ENCODE results near the gene COPS7B. TPM values are rescaled to one million over a fixed set of nuclear protein-coding genes. Genes with fewer than 3 reads are reported as not detected.

Gene COPS7B
- total RNA-seq, 1 experiment from 2014 or later: 43.5 TPM

DNA sequence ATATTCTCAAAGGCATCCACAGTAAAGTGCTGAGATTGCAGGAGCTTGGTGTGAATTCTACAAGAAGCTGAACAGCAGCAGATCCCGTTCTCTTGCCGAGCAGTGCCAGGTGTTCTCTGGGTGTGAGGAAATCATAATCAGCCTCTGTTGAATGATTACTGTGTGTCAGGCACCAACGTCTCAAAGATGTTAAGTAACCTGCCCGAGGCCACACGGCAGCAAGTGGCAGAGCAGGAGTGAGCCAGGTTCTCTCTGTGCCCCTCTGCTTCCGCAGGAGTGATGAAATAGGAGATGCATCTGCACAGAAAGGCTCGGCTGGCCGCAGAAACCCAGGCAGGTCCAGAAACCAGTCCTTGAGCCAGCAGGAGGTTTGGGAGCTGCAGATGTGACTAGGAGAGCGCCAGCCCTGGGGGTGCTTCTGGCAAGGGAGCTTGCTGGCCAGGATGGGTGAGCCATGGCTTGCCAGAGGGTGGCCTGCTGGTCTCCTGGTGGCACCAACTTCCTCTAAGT, 68.4 kb downstream of the COPS7B start:
- CTCF ChIA-PET: no interaction called here
- Histone ChIP-seq H2AFZ (ENCODE audit: low read length) (no peak overlapping the region), H3K9ac (ENCODE audit: low read length) (no peak overlapping the region), H3K4me3 (ENCODE audit: low read length) (no peak overlapping the region), H3K27me3 (ENCODE audit: low read length) (peaks cover 19% of the 10 kb centered on the region), H3K79me2 (ENCODE audit: low read length) (no peaks in the 10 kb centered on the region), H3K36me3 (ENCODE audit: low read depth, low read length) (no peaks in the 10 kb centered on the region), H3K9me2 (replicated peaks; ENCODE audit: low read length) (no peaks in the 10 kb centered on the region), H3K4me1 (ENCODE audit: insufficient read depth, low read length) (no peaks in the 10 kb centered on the region), H4K20me1 (ENCODE audit: low read length) (no peaks in the 10 kb centered on the region), H3K9me3 (ENCODE audit: low read length) (no peaks in the 10 kb centered on the region), H3K4me2 (ENCODE audit: low read length) (no peak overlapping the region), H3F3A (ENCODE audit: low read length, unreplicated experiment) (no peaks in the 10 kb centered on the region), H3K27ac (ENCODE audit: low read length) (no peak overlapping the region)
- TF ChIP-seq EZH2phosphoT487 (IDR thresholded peaks at IDR 0.05; ENCODE audit: borderline replicate concordance, low read length): no peak
- TF ChIP-seq EZH2 (IDR thresholded peaks at IDR 0.05; ENCODE audit: low read length, unreplicated experiment): no peak
- TF ChIP-seq, protein P1, sequence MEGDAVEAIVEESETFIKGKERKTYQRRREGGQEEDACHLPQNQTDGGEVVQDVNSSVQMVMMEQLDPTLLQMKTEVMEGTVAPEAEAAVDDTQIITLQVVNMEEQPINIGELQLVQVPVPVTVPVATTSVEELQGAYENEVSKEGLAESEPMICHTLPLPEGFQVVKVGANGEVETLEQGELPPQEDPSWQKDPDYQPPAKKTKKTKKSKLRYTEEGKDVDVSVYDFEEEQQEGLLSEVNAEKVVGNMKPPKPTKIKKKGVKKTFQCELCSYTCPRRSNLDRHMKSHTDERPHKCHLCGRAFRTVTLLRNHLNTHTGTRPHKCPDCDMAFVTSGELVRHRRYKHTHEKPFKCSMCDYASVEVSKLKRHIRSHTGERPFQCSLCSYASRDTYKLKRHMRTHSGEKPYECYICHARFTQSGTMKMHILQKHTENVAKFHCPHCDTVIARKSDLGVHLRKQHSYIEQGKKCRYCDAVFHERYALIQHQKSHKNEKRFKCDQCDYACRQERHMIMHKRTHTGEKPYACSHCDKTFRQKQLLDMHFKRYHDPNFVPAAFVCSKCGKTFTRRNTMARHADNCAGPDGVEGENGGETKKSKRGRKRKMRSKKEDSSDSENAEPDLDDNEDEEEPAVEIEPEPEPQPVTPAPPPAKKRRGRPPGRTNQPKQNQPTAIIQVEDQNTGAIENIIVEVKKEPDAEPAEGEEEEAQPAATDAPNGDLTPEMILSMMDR (conservative IDR thresholded peaks at IDR 0.05; ENCODE audit: low read depth, low read length): no peak
- intact Hi-C loops (cut with micrococcal nuclease): loop anchor here (5.0 kb wide), 1 partner anchor 48 kb away; no protein-coding TSS in a partner anchor
- DNase-seq: no peak
- BruUV-seq (replicated peaks): no TSS peak
- no peak for ATAC-seq
- POLR2A ChIA-PET (ENCODE audit: unreplicated experiment): no interaction called here

DNA sequence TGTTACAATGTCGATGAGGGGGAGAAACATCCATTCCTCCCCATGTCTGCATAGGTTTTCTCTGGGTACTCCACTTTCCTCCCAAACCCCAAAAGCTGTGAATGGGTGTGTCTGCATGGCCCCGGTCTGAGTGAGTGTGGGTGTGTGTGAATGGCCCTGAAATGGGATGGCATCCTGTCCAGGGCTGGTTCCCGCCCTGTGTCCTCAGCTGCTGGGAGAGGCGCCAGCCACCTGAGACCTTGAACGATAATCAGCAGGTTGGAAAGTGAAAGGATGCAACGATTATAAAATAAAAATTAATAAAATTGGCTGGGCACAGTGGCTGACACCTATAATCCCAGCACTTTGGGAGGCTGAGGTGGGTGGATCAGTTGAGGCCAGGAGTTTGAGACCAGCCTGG, 70.7 kb downstream of the COPS7B start:
- Histone ChIP-seq H3K4me2 (ENCODE audit: low read length) (no peak overlapping the region), H3K9me3 (ENCODE audit: low read length) (no peaks in the 10 kb centered on the region), H3K9me2 (replicated peaks; ENCODE audit: low read length) (no peaks in the 10 kb centered on the region), H2AFZ (ENCODE audit: low read length) (no peak overlapping the region), H3K27ac (ENCODE audit: low read length) (no peak overlapping the region), H3F3A (ENCODE audit: low read length, unreplicated experiment) (no peaks in the 10 kb centered on the region), H3K9ac (ENCODE audit: low read length) (no peak overlapping the region), H3K4me3 (ENCODE audit: low read length) (no peak overlapping the region), H3K27me3 (ENCODE audit: low read length) (no peaks in the 10 kb centered on the region), H3K36me3 (ENCODE audit: low read depth, low read length) (no peaks in the 10 kb centered on the region), H4K20me1 (ENCODE audit: low read length) (no peaks in the 10 kb centered on the region), H3K4me1 (ENCODE audit: insufficient read depth, low read length) (no peaks in the 10 kb centered on the region), H3K79me2 (ENCODE audit: low read length) (no peaks in the 10 kb centered on the region)
- ATAC-seq (no peak), DNase-seq (no peak)
- CTCF ChIA-PET: no interaction called here
- POLR2A ChIA-PET (ENCODE audit: unreplicated experiment): no interaction called here
- TF ChIP-seq EZH2phosphoT487 (IDR thresholded peaks at IDR 0.05; ENCODE audit: borderline replicate concordance, low read length): no peak
- TF ChIP-seq, protein P1 (conservative IDR thresholded peaks at IDR 0.05; ENCODE audit: low read depth, low read length): no peak
- TF ChIP-seq EZH2 (IDR thresholded peaks at IDR 0.05; ENCODE audit: low read length, unreplicated experiment): no peak
- intact Hi-C loops (cut with micrococcal nuclease): no loop called here
- BruUV-seq (replicated peaks): no TSS peak

Other genes with a start within 250 kb of the COPS7B start
- gene TEX44, start 193.6 kb upstream of the COPS7B start, total RNA-seq (2014; rRNA removed): not detected in 2 replicates
- 1,625 and 2,032 TPM in 2 replicates for gene PTMA, start 77.9 kb upstream of the COPS7B start, total RNA-seq (2014; rRNA removed)
- 43.8 and 46.2 TPM in 2 replicates for gene PDE6D, start 5.2 kb upstream of the COPS7B start, total RNA-seq (2014; rRNA removed)
- gene NPPC, start 140.0 kb downstream of the COPS7B start, total RNA-seq (2014; rRNA removed): not detected in 2 replicates
- 22.8 and 24.5 TPM in 2 replicates for gene DIS3L2, start 175.3 kb downstream of the COPS7B start, total RNA-seq (2014; rRNA removed)